GM19099 (cell line): Measurements from ENCODE around the gene PAQR6.
A peak's percentile ranks its signal among the peaks of the same experiment; 100 is the strongest.

Source experiments
- POLR2A ChIP-seq: IDR thresholded peaks from 3 replicates; pipeline ENCODE4 v1.6.1; 2011; ENCODE audit warnings: low read depth; ENCODE audit not compliant: insufficient read length; ENCODE audit errors: extremely low read depth

The PAQR6 gene, protein sequence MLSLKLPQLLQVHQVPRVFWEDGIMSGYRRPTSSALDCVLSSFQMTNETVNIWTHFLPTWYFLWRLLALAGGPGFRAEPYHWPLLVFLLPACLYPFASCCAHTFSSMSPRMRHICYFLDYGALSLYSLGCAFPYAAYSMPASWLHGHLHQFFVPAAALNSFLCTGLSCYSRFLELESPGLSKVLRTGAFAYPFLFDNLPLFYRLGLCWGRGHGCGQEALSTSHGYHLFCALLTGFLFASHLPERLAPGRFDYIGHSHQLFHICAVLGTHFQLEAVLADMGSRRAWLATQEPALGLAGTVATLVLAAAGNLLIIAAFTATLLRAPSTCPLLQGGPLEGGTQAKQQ

DNA sequence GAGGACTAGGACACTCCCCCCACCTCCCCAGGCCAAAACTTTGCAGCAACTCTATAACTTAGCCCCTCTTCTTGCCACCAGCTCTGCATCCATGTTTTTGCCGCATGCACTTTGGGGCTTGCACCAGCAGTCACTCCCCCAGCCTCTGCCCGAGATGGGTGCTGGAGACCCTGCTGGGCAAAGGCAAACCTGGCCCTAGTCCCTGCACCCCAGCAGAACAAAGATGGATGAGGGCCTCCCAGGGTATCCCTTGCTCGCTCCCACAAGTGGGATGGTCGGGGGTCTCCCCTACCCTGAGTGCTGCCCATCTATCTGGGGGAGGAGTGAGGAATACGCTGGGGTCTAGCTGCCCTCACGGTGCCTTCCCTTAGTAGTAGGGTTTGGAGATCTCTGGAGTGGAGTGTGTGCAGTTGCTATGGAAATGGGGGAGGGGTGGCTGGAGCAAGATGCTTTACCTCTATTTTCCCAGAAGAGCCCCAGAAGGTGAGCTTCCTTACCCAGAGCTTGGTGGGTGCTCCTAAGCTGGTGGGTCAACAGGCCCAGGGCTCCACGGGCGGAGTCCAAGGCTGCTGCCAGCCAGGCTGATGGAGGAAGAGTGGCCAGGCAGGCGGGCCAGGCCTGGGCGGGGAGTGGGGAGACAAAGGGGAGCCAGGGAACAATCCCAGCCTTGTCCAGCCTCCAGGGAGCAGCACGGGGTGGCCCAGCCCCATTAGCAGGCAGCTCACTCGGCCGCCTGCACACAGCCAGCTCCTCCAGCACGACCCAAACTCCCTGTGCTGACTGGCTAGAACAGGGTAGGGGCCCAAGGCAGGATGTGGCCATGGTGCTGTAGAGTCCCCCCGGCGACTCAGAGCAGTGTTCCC, at the start of gene PAQR6:
TSS of gene PAQR6 (minus strand) at position 597 of the 863 bp plus-strand sequence. CDS start 1,325 bp downstream, outside the sequence.
- TF ChIP-seq POLR2A = no peak

DNA sequence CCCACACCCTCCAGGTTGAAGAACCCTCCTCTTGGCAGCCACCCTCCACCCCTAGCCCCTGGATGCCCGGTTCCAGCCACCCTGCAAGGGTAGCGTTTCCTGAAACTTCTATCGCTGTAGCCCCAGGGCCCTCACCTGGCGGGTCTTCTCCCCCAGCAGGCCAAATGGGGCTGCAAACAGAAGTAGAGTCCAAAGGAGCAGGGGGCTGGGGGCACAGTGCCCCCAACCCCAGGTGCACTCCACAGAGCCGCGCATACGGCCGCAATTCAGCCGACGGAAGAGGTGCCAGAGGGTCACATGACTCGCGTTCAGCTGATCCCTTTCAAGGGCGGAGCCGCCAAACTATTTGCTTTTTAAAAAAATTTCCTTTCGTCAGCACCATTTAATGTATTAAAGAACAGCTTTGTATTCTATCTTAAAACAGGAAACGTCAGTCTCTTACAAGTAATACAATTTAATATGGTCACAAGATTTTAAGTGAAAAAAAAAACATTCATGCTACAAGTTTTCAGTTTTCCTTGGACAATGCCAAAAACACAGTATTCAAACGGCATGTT, 47.6 kb upstream of the PAQR6 start, which contains the start of gene GLMP:
TSS of gene GLMP (minus strand) at position 289 of the 557 bp plus-strand sequence. CDS start at position 255, 34 bp downstream.
- peak; percentile 67 for TF ChIP-seq POLR2A

DNA sequence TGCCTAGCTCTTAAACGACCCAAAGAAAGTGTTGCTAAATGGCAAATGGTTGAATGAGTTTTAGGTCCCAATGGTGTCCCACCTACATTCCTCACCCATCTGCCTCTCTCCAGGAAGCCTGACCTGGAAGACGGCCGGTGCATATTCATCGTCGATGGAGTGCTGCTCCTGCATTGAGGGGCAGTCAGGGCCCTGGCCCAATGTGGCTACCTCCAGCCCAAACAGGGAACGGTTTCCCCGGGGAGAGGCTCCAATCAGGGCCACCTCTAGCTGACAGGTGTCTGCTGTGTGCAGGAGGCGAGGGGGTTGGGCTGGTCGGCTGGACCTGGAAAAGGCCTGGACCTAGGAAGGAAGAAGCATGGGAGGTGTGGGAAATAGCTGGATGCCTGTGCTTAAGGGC, 46.0 kb upstream of the PAQR6 start:
- no peak for TF ChIP-seq POLR2A

DNA sequence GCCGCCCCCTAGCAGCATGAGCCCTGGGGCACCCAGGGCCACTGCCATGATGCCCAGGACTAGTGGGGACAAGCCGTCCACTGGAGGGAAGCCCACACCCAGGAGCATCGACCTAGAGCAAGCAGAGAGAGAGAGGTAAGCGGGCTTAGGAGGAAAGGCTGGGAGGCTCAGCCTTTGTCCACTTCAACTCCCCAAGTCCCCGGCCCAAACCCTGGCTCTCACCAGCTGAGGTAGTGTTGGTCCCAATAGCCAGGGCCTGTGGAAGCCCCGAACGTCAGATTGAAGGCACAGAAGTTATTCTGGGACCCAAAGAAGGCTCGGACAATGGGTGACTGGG, 45.2 kb upstream of the PAQR6 start:
- TF ChIP-seq POLR2A = no peak

DNA sequence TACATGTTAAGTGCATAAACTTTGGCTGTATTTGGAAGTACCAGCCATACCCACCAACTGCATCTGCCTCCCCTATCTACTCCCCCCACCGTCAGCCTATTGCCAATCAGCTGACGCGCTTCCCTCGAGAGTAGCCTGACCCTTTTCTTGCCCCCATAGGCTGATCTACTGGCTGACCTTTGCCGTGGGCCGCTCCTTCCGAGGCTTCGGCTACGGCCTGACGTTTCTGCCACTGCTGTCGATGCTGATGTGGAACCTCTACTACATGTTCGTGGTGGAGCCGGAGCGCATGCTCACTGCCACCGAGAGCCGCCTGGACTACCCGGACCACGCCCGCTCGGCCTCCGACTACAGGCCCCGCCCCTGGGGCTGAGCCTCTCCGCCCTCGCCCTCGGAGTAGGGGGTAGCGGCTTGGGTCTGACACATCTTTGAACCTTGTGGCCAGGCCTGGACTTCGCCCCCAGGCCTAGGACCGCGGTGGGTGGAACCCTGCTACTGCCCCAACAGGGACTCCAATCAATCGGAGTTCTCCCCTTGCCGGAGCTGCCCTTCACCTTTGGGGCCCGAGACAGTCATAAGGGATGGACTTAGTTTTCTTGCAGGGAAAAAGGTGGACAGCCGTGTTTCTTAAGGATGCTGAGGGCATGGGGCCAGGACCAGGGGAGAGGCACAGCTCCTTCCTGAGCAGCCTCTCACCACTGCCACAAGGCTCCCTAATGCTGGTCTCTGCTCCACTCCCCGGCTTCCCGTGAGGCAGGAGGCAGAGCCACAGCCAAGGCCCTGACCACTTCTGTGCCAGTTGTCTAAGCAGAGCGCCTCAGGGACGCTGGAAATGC, 43.6 kb upstream of the PAQR6 start:
- TF ChIP-seq POLR2A = no peak

DNA sequence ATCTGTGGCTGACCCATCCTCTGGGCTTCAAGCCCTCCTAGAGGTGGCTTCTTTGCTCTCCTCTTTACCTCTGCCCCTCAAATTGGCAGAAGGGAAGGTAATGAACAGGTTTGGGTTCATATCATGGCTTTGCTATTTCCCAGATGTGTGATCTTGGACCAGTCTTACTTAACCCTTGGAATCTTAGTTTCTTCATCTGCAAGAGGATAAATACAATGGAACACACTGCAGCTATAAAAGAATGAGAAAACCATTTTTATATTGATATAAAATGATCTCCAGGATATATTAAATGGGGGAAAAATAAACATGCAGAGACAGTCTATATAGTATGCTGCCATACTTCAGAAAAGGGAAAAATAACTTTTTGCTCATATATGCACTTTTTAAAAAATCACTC, 42.0 kb upstream of the PAQR6 start:
- TF ChIP-seq POLR2A = no peak

DNA sequence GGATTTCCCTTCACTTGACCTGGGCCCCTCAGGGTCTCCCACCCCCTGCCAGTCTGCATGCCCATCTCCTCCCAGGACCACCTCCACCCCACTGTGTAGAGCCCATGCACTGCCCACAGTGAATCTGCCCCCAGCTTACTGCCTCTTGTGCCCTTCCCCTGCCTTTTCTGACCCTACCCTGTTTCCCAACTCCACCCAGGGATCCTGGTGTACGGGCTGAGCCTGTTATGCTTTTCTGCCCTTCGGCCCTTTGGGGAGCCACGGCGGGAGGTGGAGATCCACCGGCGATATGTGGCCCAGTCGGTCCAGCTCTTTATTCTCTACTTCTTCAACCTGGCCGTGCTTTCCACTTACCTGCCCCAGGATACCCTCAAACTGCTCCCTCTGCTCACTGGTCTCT, 38.2 kb upstream of the PAQR6 start:
- TF ChIP-seq POLR2A = no peak

DNA sequence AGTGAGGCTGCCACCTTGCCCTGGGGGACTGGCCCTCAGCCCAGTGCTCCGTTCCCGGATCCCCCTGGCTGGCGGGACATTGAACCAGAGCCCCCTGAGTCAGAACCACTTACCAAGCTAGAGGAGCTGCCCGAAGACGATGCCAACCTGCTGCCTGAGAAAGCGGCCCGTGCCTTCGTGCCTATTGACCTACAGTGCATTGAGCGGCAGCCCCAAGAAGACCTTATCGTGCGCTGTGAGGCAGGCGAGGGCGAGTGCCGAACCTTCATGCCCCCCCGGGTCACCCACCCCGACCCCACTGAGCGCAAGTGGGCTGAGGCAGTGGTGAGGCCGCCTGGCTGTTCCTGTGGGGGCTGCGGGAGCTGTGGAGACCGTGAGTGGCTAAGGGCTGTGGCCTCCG, 37.6 kb upstream of the PAQR6 start:
- TF ChIP-seq POLR2A = no peak

DNA sequence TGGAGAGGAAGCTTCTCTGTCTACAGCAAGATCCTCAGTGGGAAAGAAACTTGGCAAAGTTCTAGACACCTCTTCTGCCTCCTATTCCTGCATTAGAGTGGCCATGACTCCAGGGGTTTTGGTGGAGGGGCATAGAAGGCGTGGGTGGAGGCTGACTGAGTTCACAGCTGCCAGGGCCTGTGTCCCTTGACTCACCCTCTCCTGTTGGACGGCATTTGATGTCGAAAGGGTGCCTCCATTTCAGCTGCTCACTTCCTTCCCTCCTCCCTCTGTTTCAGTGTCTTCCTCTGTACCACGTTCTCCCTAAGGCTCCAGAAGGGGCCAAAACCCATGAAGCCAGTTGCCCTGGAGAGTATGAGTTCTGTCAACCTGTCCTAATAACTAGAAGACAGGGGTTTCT, 36.9 kb upstream of the PAQR6 start:
- no peak for TF ChIP-seq POLR2A

DNA sequence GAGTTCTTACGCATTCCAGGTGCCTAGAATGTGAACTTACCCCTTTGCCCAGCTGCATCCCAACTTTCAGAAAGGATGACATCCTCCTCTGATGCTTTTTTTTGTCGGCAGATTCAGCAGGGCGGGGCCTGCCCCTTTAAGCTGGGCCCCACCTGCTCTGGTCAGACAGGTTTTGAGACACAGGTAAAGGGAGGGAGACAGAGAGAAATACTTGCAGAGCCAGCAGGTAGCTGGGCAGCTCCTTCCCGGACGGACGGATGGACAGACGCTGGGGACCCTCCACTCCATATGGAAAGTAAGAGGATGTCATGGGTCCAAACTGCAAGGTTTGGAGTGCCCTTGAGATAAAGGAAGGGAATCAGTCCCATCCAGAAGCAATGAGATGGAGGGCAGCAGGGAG, 36.3 kb upstream of the PAQR6 start, which contains the start of gene TMEM79:
TSS of gene TMEM79 (plus strand) at position 214 of the 400 bp plus-strand sequence. CDS start 902 bp downstream, outside the sequence.
- no peak for TF ChIP-seq POLR2A

DNA sequence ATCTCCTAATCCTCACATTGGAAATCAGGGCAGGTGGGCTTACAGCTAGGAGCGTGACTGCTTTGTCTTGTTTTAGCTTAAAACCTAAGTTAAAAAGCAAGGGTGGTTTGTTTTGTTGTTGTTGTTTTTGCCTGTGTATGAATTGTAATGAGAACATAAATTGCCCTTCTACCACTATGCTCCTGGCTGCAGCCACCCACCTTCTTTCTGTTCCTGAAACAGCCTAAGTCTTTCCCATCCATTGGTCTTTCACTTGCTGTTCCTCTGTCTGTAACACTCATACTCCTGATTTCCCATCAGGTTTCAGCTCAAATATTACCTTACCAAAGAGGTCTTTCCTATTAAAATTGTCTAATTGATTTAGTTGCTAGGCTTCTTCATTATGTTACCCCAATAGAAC, 35.7 kb upstream of the PAQR6 start:
- TF ChIP-seq POLR2A = no peak

DNA sequence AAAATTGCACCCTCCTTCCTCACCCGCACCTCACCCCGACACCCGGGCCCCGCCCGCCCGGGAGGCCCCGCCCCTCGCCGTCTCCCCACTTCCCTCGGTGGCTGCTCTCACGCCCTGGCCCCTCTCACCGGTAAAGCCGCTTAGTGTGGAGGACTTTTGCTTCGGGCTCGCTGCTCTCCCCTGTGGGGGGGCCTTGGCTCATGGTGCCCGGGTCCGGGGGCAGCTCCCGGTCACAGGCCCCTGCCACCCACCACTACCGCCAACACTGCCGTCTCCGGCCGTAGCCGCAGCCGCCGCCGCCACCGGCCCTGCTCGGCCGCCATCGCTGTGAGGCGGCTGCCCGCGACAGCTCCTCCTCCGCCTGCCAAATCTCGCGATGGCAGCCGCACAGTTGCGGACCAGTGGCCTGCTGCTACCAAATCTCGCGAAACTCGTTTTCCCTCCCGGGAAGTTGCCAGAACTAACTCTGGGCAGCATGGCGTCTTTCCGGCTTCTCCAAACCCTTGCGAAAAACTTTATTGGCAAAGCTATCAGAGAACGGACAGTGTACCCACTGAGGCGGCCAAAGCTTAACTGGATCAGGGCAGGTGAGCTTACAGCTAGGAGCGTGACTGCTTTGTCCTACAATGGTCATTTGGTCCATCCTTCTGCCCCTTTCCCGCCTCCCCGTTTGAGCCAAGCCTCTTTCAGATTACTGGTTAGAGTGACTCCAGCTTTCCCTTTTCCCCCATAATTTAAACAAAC, 34.8 kb upstream of the PAQR6 start, which contains the start of gene SMG5:
TSS of gene SMG5 (minus strand) at position 347 of the 744 bp plus-strand sequence. CDS start at position 202, 145 bp downstream.
- TF ChIP-seq POLR2A = peak; percentile 99

DNA sequence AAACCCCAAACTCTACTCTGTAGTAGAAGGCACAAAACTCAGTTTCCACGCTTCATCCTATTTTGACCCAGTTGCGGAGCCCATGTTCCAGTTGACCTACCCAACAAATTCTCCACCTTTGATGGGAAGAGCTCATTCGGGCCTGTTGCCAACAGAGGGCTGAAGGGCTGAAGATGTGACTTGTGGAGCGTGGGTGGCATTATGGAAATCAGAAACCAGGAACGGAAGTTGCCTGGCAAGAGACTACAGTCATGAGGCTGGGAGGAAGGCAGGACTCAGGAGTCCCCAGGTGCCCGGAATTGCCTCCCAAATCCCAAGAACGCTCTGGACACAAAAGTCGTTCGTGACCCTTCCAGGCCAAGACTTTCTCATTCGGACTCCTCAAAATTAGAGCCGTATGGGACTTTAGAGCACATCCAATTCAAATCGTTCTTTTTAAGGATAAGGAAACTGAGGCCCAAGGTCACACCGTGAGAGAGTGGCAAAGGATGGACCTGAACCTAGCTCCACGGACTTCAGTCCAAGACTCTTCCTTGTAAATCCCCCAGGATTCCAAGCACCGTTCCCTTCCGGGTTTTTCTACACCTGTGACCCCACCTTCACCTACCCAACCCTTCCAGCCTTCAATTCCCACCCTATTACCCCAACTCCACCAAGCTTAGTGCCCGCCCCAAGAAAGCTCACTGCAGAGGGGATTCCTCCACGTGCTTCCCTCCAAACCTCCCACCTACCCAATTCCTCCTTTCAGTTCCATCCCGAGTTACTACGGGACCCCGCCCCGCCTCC, 34.0 kb upstream of the PAQR6 start:
- peak; percentile 37 for TF ChIP-seq POLR2A
